Glomerular visceral epithelial cell (primary cell): ENCODE data around the gene MAPK1.
A peak's percentile ranks its signal among the peaks of the same experiment; 100 is the strongest.
"Not testable (repeated sequence)": the region's sequence is repeated elsewhere in the genome, so short reads cannot be mapped to it uniquely, and the experiment has no call there.

ENCODE experiments used
- DNase-seq: peaks from one replicate; pipeline ENCODE4 v3.0.0-alpha.2; 2016; ENCODE audit errors: extremely low spot score

Gene MAPK1

GRCh38 chr22:21790849-21791610 is 76.4 kb downstream of the MAPK1 start:
- not testable (repeated sequence) for DNase-seq

GRCh38 chr22:21790359-21790758 is 77.1 kb downstream of the MAPK1 start:
- no peak for DNase-seq

GRCh38 chr22:21787565-21787964 is 79.9 kb downstream of the MAPK1 start:
- not testable (repeated sequence) for DNase-seq

GRCh38 chr22:21780259-21780658 is 87.2 kb downstream of the MAPK1 start:
- no peak for DNase-seq

DNA sequence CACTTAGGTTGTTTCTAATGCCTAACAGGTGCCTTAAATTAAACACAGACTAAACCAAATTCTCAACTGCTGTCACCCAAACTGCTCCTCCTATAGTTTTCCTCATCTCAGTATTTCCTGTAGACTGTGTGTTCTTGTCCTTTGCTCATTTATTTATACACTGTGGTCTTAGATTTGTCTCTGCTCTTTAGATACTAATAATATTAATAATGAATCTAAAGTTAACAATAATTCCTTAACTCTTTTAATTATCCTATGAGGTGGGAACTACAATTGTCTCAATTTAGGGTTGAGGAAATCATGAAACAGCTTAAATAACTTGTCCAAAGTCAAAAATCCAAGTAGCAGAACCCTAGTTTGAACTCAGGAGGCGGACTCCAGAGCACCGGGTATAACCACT is 88.0 kb downstream of the MAPK1 start:
- DNase-seq = no peak

- peak; percentile 69 for DNase-seq
These were observed 88.6 kb downstream of the MAPK1 start for GRCh38 chr22:21778705-21779363.

- no peak for DNase-seq
These were observed 95.8 kb downstream of the MAPK1 start for GRCh38 chr22:21771631-21771976.

DNA sequence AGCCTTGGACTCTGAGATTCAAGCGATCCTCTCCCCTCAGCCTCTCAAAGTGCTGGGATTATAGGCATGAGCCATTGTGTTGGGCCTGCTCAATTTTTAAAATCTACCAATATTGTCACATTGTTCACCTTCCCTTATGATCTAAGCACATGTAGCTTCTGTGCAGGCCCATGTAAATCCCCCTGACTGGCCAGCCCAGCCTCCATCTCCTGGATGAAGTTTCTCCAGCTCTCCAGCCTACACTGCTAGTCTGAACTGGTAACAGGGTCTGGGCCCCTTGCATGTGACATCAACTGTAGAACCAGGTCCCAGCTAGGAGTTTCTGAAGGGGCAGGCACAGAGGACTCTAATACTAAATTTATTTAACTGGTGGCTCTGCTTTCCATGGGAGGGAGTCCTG is 99.0 kb downstream of the MAPK1 start:
- no peak for DNase-seq

GRCh38 chr22:21766691-21767462 is 100.6 kb downstream of the MAPK1 start:
- DNase-seq = no peak

DNA sequence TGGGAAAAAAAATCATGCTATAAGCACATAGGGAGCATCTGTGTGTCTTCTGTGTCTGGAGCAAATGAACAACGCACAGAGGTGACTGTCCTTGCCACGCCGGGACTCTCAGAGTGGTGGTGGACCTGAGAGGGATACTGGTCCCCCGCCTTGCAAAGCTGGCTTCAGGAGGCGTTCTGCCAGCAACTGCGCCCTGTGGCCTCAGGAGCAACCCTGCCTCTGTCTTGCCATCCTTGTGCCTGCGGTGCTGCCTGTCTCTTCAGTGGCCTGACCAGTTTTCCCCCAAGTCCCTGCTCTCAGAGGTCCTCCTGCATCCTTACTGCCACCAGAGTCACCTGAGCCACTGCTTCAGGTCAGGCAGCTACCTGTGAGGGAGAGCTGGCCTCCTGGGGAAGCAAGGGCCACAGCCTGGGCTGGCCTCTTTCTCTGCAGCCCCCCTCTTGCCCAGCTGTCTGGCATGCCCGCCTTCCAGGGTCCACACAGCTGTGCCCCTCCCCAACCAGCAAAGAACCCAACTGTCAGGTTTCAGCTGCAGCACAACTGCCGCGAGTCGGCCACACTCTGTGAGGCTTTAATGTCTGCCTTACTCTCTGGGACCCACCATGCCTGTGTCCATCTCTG is 101.4 kb downstream of the MAPK1 start:
- no peak for DNase-seq

GRCh38 chr22:21764038-21764804 is 103.2 kb downstream of the MAPK1 start:
- no peak for DNase-seq

DNA sequence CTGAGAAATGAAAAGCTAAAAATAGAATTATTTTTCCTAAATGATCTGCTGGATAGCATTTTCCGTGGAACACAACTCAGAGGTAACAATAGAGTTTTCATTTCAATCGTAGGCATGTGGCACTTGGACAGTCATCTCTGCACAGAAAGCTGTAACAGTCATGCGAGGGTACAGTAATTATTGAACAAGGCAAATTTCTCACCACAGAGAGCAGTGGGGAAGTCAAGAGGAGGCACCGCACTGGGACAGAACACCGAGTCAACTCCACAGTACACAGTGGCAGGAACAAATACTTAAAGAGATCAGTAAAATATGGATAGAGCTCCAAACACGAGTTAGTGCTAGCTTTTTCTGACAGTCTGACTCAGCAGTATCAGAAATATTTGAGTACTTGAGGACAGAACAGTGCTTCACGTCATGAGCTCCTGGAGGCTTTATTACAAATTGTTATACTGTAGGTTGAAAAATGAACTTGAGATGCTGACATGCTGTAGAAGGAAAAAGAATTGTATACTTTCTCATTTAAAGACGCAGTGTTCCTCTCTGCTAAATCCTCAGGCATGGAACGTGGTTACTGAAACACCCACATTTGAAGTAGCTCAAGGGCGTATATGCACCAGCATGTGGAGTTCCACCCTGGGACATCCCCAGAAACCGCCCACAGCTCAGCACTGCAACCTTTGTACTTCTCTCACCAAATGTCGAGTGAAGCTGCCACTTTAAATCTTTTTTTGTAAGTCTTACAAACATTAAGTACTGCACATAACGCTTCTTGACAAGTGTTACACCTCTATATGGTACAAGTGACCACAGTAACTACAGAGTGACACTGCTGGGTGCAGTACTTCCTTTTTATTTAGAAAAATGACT is 104.5 kb downstream of the MAPK1 start:
- no peak for DNase-seq

DNA sequence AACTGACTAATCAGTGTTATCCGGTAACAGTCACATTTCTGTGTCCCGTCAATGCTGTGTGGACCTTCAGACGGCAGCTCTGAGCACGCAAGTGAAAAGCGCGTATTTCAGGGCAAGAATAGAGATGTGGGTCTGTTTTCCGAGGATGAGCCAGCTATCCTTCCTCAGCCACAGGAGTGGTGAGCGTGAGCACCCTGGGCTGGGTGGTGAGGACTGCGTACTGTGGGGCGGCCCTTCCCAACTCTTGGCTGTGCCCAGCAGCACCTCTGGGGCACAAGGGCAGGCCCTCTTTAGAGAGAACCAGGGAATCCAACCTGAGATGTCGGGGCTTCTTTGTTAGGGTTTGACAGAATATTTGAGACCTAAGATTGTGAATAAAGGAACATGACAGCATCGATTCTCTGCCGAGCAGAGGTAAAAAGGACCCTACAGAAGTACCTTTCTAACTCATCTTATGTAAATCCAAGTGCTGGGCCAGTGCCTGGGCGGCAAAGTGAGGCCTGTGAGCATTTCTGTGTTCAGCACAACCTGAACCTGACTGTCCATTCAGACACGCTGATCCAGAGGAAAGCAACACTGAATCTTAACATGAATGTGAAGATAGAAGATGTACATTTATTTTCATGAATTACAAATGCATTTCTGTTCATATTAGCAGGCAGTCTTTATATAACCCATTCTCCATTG is 105.3 kb downstream of the MAPK1 start:
- no peak for DNase-seq

DNA sequence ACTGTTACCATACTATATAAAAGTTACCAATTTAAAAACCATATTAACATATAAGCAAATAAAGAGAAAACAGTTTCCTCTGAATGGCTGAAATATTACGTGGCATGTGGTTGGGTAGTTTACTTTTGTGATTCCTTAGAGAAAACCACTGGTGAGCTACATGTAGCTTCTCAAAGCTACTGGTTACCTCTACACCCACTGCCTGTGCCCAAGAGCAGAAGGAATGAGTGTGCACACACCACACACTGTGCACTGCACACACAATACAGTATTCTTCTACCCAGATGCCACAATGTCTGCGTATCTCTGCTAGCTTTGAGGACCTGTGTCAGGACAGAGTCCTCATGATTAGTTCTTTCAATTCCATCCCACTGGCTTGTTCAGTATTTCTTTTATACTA is 106.4 kb downstream of the MAPK1 start:
- no peak for DNase-seq

GRCh38 chr22:21760640-21761039 is 106.8 kb downstream of the MAPK1 start:
- peak; percentile 27 for DNase-seq

DNA sequence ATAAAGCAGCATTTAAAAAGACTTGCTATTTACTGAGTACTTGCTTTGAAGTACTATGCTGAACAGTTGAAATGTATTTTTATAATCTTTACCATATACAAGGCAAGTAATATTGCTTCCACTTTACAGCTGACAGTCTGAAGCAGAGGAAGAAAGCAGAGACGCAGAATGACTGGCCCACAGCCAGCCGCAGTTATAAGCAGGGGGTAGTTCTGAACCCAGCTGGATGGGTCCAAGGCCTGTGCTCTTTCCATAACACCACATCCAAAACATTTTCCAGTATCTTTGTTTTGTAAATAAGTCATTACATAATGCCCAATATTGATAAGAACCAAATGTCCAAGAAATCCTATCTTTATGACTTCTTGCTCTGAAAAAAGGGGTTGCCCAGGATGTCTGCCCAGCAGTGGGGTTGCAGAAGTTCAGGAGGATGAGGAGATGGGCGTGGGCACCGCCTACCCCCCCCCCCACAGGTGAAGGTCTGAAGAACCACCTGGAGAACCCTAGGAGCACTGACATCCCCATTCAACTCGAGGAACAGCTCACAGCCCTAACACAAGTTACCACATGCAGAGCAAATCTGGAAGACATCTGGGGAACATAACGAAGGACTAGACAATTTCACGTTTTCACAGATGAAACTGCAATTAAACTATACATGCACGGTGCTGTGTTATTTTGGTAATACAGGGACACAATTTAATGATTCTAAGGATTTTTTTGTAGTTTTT is 107.6 kb downstream of the MAPK1 start:
- no peak for DNase-seq

DNA sequence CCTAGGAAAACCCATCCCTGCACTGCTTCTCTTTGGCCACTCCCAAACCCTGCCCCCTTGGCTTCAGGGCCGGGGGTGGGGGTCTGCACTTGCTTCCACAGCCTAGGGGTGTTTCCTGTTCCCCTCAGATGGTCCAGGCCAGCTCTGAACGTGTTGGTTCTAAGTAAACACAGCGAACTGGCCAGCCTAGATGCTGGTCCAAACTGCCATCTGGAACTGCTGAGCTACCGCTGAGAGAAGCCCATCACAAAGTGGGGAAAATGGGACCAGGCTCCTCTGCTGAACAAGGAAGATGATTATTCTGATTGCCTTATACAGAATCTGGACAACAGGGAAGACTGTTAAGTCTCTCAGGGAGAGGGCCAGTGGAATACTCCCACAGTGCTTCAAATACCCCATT is 108.4 kb downstream of the MAPK1 start:
- no peak for DNase-seq

DNA sequence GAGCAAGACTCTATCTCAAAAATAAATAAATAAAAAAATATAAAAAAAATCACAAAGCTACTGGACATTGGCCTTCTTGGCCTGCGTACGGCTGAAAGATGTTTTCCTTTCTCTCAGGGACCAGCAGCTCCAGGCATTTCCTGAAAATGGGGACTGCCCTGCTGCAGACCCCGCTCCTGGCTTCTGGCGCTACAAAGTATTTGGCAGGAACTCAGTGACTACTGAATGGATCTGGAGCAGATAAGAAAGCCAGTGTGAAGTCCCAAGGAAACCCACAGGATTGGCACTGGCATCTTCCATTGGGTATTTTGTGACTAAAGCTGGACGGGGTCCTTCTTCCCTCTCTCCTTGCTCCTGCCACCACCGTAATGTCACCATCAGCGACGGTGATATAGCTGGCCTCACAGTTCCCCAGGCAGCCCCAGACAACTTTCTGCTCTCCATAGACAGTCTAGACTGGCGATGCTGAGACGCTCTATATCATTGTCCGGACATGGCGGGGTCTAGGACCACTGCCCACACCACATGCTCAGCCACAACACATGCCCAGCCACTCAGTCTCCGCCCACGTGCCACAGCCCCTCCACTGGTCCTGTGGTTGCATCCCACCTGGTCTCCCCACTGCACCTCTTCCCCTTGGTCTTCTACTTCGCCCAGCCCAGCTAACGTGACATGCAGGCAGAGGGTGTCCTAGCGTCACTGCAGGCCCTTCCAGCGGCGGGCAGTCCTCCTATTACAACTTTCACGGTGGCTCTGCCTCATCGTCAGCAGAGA is 109.2 kb downstream of the MAPK1 start:
- DNase-seq = no peak
